Measurements from ENCODE around the gene MPC2. TPM values are rescaled to one million over a fixed set of nuclear protein-coding genes. Genes with fewer than 3 reads are reported as not detected.

MPC2 gene
- total RNA-seq, 1 donor from 2014 or later = 40.5 TPM

GRCh38 chr1:167910530-167910929 is 26.3 kb downstream of the MPC2 start:
- no peaks in the 10 kb centered on the region for H3K9me3 ChIP-seq
- no peak for TF ChIP-seq CTCF (IDR thresholded peaks at IDR 0.05)
- intact Hi-C loops (cut with DNase I) = no loop called here
- no peak overlapping the region for H3K4me3 ChIP-seq
- ATAC-seq (peak; percentile 34), DNase-seq (no peak)
- H3K27me3 ChIP-seq = no peaks in the 10 kb centered on the region
- peaks cover 3% of the 10 kb centered on the region for H3K36me3 ChIP-seq
- H3K27ac ChIP-seq = no peak overlapping the region
- H3K4me1 ChIP-seq = no peaks in the 10 kb centered on the region

- DNase-seq = no peak
- no peaks in the 10 kb centered on the region for H3K36me3 ChIP-seq
- no peak overlapping the region for H3K27ac ChIP-seq
- no peaks in the 10 kb centered on the region for H3K9me3 ChIP-seq
- intact Hi-C loops (cut with DNase I) = no loop called here
- H3K4me3 ChIP-seq = no peak overlapping the region
- ATAC-seq = no peak
- no peak for TF ChIP-seq CTCF (IDR thresholded peaks at IDR 0.05)
- no peaks in the 10 kb centered on the region for H3K27me3 ChIP-seq
- peaks cover 4% of the 10 kb centered on the region for H3K4me1 ChIP-seq
Measured at GRCh38 chr1:167909691-167910180, 27.1 kb downstream of the MPC2 start.

GRCh38 chr1:167905671-167906070 is 31.2 kb downstream of the MPC2 start:
- Histone ChIP-seq H3K4me1 (peaks cover 8% of the 10 kb centered on the region), H3K36me3 (no peaks in the 10 kb centered on the region), H3K27me3 (no peaks in the 10 kb centered on the region), H3K4me3 (no peak overlapping the region), H3K9me3 (no peaks in the 10 kb centered on the region), H3K27ac (peak overlapping the region; percentile 32)
- ATAC-seq = peak; percentile 26
- no peak for DNase-seq
- intact Hi-C loops (cut with DNase I) = no loop called here
- no peak for TF ChIP-seq CTCF (IDR thresholded peaks at IDR 0.05)

GRCh38 chr1:167905182-167905581 is 31.7 kb downstream of the MPC2 start:
- TF ChIP-seq CTCF (IDR thresholded peaks at IDR 0.05) = no peak
- no peak overlapping the region for H3K4me3 ChIP-seq
- peaks cover 8% of the 10 kb centered on the region for H3K4me1 ChIP-seq
- no peak for DNase-seq
- no peaks in the 10 kb centered on the region for H3K9me3 ChIP-seq
- intact Hi-C loops (cut with DNase I) = no loop called here
- peak overlapping the region; percentile 32 for H3K27ac ChIP-seq
- peak; percentile 81 for ATAC-seq
- no peaks in the 10 kb centered on the region for H3K36me3 ChIP-seq
- H3K27me3 ChIP-seq = no peaks in the 10 kb centered on the region

- intact Hi-C loops (cut with DNase I) = no loop called here
- Histone ChIP-seq H3K4me1 (peaks cover 8% of the 10 kb centered on the region), H3K36me3 (no peaks in the 10 kb centered on the region), H3K9me3 (no peaks in the 10 kb centered on the region), H3K27ac (peak overlapping the region; percentile 32), H3K4me3 (no peak overlapping the region), H3K27me3 (no peaks in the 10 kb centered on the region)
- TF ChIP-seq CTCF (IDR thresholded peaks at IDR 0.05) = no peak
- DNase-seq (no peak), ATAC-seq (peak; percentile 34)
Measured at GRCh38 chr1:167904652-167905130, 32.2 kb downstream of the MPC2 start.

GRCh38 chr1:167900907-167901306 is 36.0 kb downstream of the MPC2 start:
- intact Hi-C loops (cut with DNase I) = no loop called here
- Histone ChIP-seq H3K4me3 (no peak overlapping the region), H3K27ac (no peak overlapping the region), H3K4me1 (peaks cover 8% of the 10 kb centered on the region), H3K27me3 (no peaks in the 10 kb centered on the region), H3K36me3 (no peaks in the 10 kb centered on the region), H3K9me3 (no peaks in the 10 kb centered on the region)
- ATAC-seq (no peak), DNase-seq (no peak)
- TF ChIP-seq CTCF (IDR thresholded peaks at IDR 0.05) = no peak

All from upper lobe of right lung (tissue), 1 donor.